HepG2 (cell line): Measurements from ENCODE around the gene PRPS1L1. TPM values are rescaled to one million over a fixed set of nuclear protein-coding genes. Genes with fewer than 3 reads are reported as not detected.

ENCODE experiments used
- ATAC-seq: fragments of 200-7000 bp; cut with Tn5 transposase; 3 replicates; pipeline ENCODE4 v1.9.1; 2020; ENCODE audit warnings: mild to moderate bottlenecking, moderate library complexity
- BruUV-seq: library from RNA; stranded (reverse); fragments of 400-500 nt; replicated peaks from 2 replicates; lab custom pipeline; 2021; lab: Mats Ljungman, UMichigan
- CTCF ChIA-PET: fragments of 300-600 bp; formaldehyde crosslinking; extraction: SDS; loops from one replicate; lab custom pipeline; 2021; ENCODE audit warnings: low total read pairs, inconsistent platforms, low intra/inter-chr PET ratio; lab: Yijun Ruan, JAX
- POLR2A ChIA-PET: fragments of 350-600 bp; sonication (Branson Sonifier 250); formaldehyde crosslinking; loops from one replicate; lab custom pipeline; 2020; ENCODE audit warnings: antibody characterized with exemption, inconsistent platforms; lab: Yijun Ruan, JAX
- DNase-seq: peaks from one replicate; pipeline ENCODE4 v3.0.0-alpha.2; 2015; ENCODE audit warnings: low spot score
- FAIRE-seq: peaks from 3 replicates; lab custom pipeline; 2011; peaks lifted over from hg19 to GRCh38; lab: Jason Lieb, UNC
- H2AFZ ChIP-seq: one replicate; pipeline ENCODE4 v1.6.1; 2011; ENCODE audit warnings: low read length, inconsistent platforms
- H3K27ac ChIP-seq: fragments of 300-600 bp; 3 replicates; pipeline ENCODE4 v1.8.0; 2011; ENCODE audit warnings: mixed run types, mild to moderate bottlenecking, mixed read lengths, low read length, inconsistent platforms; ENCODE audit not compliant: insufficient read depth; ENCODE audit errors: extremely low read length
- H3K27me3 ChIP-seq, 2 experiments: fragments of 200-600 bp in 1 of 2; 2 replicates in 1 of 2; 3 replicates in 1 of 2; pipeline versions ENCODE4 v1.6.0 to v1.8.0; 2011; ENCODE audit warnings: low read length in 2 of 2, mild to moderate bottlenecking in 2 of 2, moderate library complexity in 2 of 2, inconsistent platforms in 1 of 2; ENCODE audit not compliant: insufficient read depth in 2 of 2, control insufficient read depth in 1 of 2
- H3K36me3 ChIP-seq, 2 experiments: fragments of 200-600 bp in 1 of 2; replicated peaks in 1 of 2; 2 replicates in 1 of 2; 3 replicates in 1 of 2; pipeline versions ENCODE4 v1.5.1 to v1.8.0; 2011; ENCODE audit warnings: low read length in 2 of 2, inconsistent platforms in 1 of 2; ENCODE audit not compliant: insufficient read depth in 2 of 2, control insufficient read depth in 1 of 2
- H3K4me1 ChIP-seq: 2 replicates; pipeline ENCODE4 v1.5.1; 2012; ENCODE audit warnings: low read length, inconsistent platforms; ENCODE audit not compliant: insufficient read depth
- H3K4me2 ChIP-seq: 2 replicates; pipeline ENCODE4 v1.6.0; 2011; ENCODE audit warnings: low read depth, low read length, inconsistent platforms
- H3K4me3 ChIP-seq, 3 experiments: fragments of 200-600 bp in 1 of 3; sonication (generic), shearing (Covaris generic) in 1 of 3; replicated peaks in 1 of 3; 2 replicates each; pipeline ENCODE4 v1.5.1; 2011 to 2016; ENCODE audit warnings: low read length in 3 of 3, inconsistent platforms in 2 of 3, low read depth in 2 of 3, mild to moderate bottlenecking in 2 of 3, control low read depth in 1 of 3, mixed read lengths in 1 of 3; ENCODE audit not compliant: insufficient read depth in 1 of 3
- H3K79me2 ChIP-seq: one replicate; pipeline ENCODE4 v1.6.1; 2011; ENCODE audit warnings: low read length, inconsistent platforms; ENCODE audit not compliant: insufficient read depth
- H3K9ac ChIP-seq: 2 replicates; pipeline ENCODE4 v1.6.0; 2011; ENCODE audit warnings: mild to moderate bottlenecking, low read depth, low read length, inconsistent platforms; ENCODE audit not compliant: insufficient read depth
- H3K9me3 ChIP-seq: 2 replicates; pipeline ENCODE4 v1.5.1; 2012; ENCODE audit warnings: mild to moderate bottlenecking, low read length
- H4K20me1 ChIP-seq: 2 replicates; pipeline ENCODE4 v1.6.0; 2011; ENCODE audit warnings: inconsistent platforms, mild to moderate bottlenecking, low read length, moderate library complexity; ENCODE audit not compliant: insufficient read depth
- ARID2 ChIP-seq: sonication (generic); formaldehyde crosslinking; IDR thresholded peaks from 2 replicates; pipeline ENCODE4 v1.8.1; 2022; ENCODE audit warnings: mild to moderate bottlenecking, missing genetic modification reagents, borderline replicate concordance
- ETV6 ChIP-seq: sonication (generic); formaldehyde crosslinking; conservative IDR thresholded peaks from 2 replicates; pipeline ENCODE4 v1.4.0; 2020; ENCODE audit warnings: missing genetic modification reagents
- FLYWCH1 ChIP-seq: sonication (generic); formaldehyde crosslinking; IDR thresholded peaks from 2 replicates; pipeline ENCODE4 v1.8.1; 2023; ENCODE audit warnings: mild to moderate bottlenecking, missing genetic modification reagents
- IKZF5 ChIP-seq: IDR thresholded peaks from 2 replicates; pipeline ENCODE4 v1.6.1; 2018; ENCODE audit warnings: missing genetic modification reagents, mild to moderate bottlenecking, missing compliant biosample characterization
- NR1H2 ChIP-seq: sonication (generic); formaldehyde crosslinking; IDR thresholded peaks from 2 replicates; pipeline ENCODE4 v1.8.1; 2022; ENCODE audit warnings: low read depth, missing genetic modification reagents, borderline replicate concordance
- NR2F1 ChIP-seq, 2 experiments: fragments of 450-650 bp in 1 of 2; formaldehyde crosslinking in 1 of 2; IDR thresholded peaks; 2 replicates each; pipeline versions ENCODE4 v1.5.0 to v1.6.1; 2016 to 2020; ENCODE audit warnings: mild to moderate bottlenecking in 1 of 2, missing compliant biosample characterization in 1 of 2, missing genetic modification reagents in 1 of 2, moderate library complexity in 1 of 2
- PITX1 ChIP-seq: sonication (generic); formaldehyde crosslinking; IDR thresholded peaks from 2 replicates; pipeline ENCODE4 v1.5.1; 2020; ENCODE audit warnings: mild to moderate bottlenecking, missing genetic modification reagents
- SOX13 ChIP-seq, 3 experiments: fragments of 450-650 bp in 1 of 3; sonication (generic) in 1 of 3; formaldehyde crosslinking in 1 of 3; IDR thresholded peaks in 2 of 3; conservative IDR thresholded peaks in 1 of 3; 2 replicates each; pipeline versions ENCODE4 v1.5.0 to v1.6.1; 2016 to 2020; ENCODE audit warnings: antibody characterized with exemption in 1 of 3, mild to moderate bottlenecking in 1 of 3, missing compliant biosample characterization in 1 of 3, missing genetic modification reagents in 1 of 3, moderate library complexity in 1 of 3
- TAF1 ChIP-seq: sonication (generic); formaldehyde crosslinking; IDR thresholded peaks from 2 replicates; pipeline ENCODE4 v1.4.0; 2020; ENCODE audit warnings: missing genetic modification reagents
- ZBTB37 ChIP-seq: sonication (generic); formaldehyde crosslinking; IDR thresholded peaks from 2 replicates; pipeline ENCODE4 v1.4.0; 2020; ENCODE audit warnings: mild to moderate bottlenecking, missing genetic modification reagents
- ZFY ChIP-seq: sonication (generic); formaldehyde crosslinking; IDR thresholded peaks from 2 replicates; pipeline ENCODE4 v1.4.0; 2020; ENCODE audit warnings: missing genetic modification reagents
- ZMYM3 ChIP-seq: sonication (generic); formaldehyde crosslinking; IDR thresholded peaks from 2 replicates; pipeline ENCODE4 v1.5.1; 2020; ENCODE audit warnings: mild to moderate bottlenecking, missing genetic modification reagents
- ZNF282 ChIP-seq: fragments of 450-650 bp; IDR thresholded peaks from 2 replicates; pipeline ENCODE4 v1.6.1; 2018; ENCODE audit not compliant: partially characterized antibody
- ZNF569 ChIP-seq: sonication (generic); formaldehyde crosslinking; IDR thresholded peaks from 2 replicates; pipeline ENCODE4 v1.5.0; 2020; ENCODE audit warnings: mild to moderate bottlenecking, missing genetic modification reagents, moderate library complexity, borderline replicate concordance
- ZNF768 ChIP-seq: sonication (generic); formaldehyde crosslinking; IDR thresholded peaks from 2 replicates; pipeline ENCODE4 v1.4.0; 2020; ENCODE audit warnings: missing genetic modification reagents
- ZNF816 ChIP-seq: sonication (generic); formaldehyde crosslinking; IDR thresholded peaks from 2 replicates; pipeline ENCODE4 v1.8.0; 2022; ENCODE audit warnings: missing genetic modification reagents, mild to moderate bottlenecking, borderline replicate concordance
- WGBS: methylation state at CpG from one replicate; pipeline ENCODE4 v1.1.6; 2017; ENCODE audit warnings: low lambda C conversion rate; 5-methylcytosine and 5-hydroxymethylcytosine counted together
- in situ Hi-C: cut with HindIII; loops from 2 replicates; pipeline ENCODE4 v1.10.0; 2017; ENCODE audit warnings: low pct_unique_long_range_greater_than_20kb; ENCODE audit not compliant: extremely low pct_ligation_motif_present
- intact Hi-C: fragments of 100-400 bp; cut with micrococcal nuclease; formaldehyde crosslinking; loops from one replicate; pipeline ENCODE4 v1.10.0; 2022; ENCODE audit not compliant: unreplicated experiment
- polyA plus RNA-seq, 8 experiments: library from polyadenylated mRNA; depleted of rRNA in 3 of 8; stranded (reverse) in 7 of 8; unstranded in 1 of 8; fragments of >200 nt; fragmentation: Illumina TruSeq in 4 of 8; extraction: Trizol in 4 of 8; gene quantifications; 2 replicates each; pipeline versions ENCODE4 v1.2.1 to v1.2.3, GENCODE V29; 2011 to 2016; ENCODE audit warnings: low read depth in 4 of 8, missing spikeins in 1 of 8, mixed read lengths in 1 of 8; ENCODE audit not compliant: insufficient read depth in 1 of 8
- total RNA-seq, 5 experiments: library from RNA; depleted of rRNA; stranded (reverse); fragments of >200 nt; fragmentation: Illumina TruSeq; extraction: Trizol; gene quantifications; 2 replicates each; pipeline ENCODE4 v1.2.3, GENCODE V29; 2016; ENCODE audit warnings: low read depth in 1 of 5

PRPS1L1 gene
- total and polyA plus RNA-seq, 2 of the 13 experiments (the other 11 are each of a cell fraction or from before 2014, with no cell fraction given), result not detected

GRCh38 chr7:18045171-18045570 is 17.5 kb upstream of the PRPS1L1 start:
- Histone ChIP-seq H3K36me3 (no peaks in the 10 kb centered on the region), H4K20me1 (no peaks in the 10 kb centered on the region), H3K79me2 (no peaks in the 10 kb centered on the region), H2AFZ (no peak overlapping the region), H3K27me3 (no peaks in the 10 kb centered on the region), H3K4me1 (no peaks in the 10 kb centered on the region), H3K27ac (no peak overlapping the region), H3K9ac (no peak overlapping the region), H3K4me2 (no peak overlapping the region), H3K4me3 (no peak overlapping the region), H3K9me3 (no peaks in the 10 kb centered on the region)
- ATAC-seq, result no peak
- TF ChIP-seq IKZF5 (CRISPR knock-in tag) (no peak), ZNF816 (CRISPR knock-in tag) (no peak), ZMYM3 (CRISPR knock-in tag) (no peak), ARID2 (CRISPR knock-in tag) (no peak), ZFY (CRISPR knock-in tag) (no peak), ZNF569 (CRISPR knock-in tag) (no peak), NR2F1 (CRISPR knock-in tag; IDR thresholded peaks at IDR 0.05) (no peak), ZNF768 (CRISPR knock-in tag) (no peak), ETV6 (no peak), SOX13 (IDR thresholded peaks at IDR 0.05) (no peak), SOX13 (CRISPR knock-in tag; conservative IDR thresholded peaks at IDR 0.05 in 1 of 2, IDR thresholded peaks at IDR 0.05 in 1 of 2) (no peak), ZBTB37 (no peak), ZNF282 (no peak), PITX1 (CRISPR knock-in tag) (no peak), FLYWCH1 (CRISPR knock-in tag) (no peak), TAF1 (CRISPR knock-in tag) (no peak), NR1H2 (CRISPR knock-in tag) (no peak)
- CTCF ChIA-PET, result no interaction called here
- POLR2A ChIA-PET, result no interaction called here
- 0% methylated on average over 2 of the region's 3 CpGs for WGBS
- BruUV-seq, result no TSS peak
- in situ Hi-C loops, result no loop called here
- DNase-seq, result no peak
- intact Hi-C loops, result no loop called here
- FAIRE-seq, result no peak
